Thyroid gland (tissue), 4 donors: ENCODE results near the gene KIF17. TPM values are rescaled to one million over a fixed set of nuclear protein-coding genes. Genes with fewer than 3 reads are reported as not detected.

Experiments
- DNase-seq, 2 donors: peaks; one replicate each; pipeline ENCODE4 v3.0.0-alpha.2; 2019
- H3K27ac ChIP-seq, 3 donors: fragments of 200-600 bp; sonication (generic); 1 replicate in 2 of 3; 2 replicates in 1 of 3; pipeline ENCODE4 v1.5.1; 2016 to 2019; ENCODE audit warnings: mild to moderate bottlenecking in 1 of 3, moderate library complexity in 1 of 3
- H3K27me3 ChIP-seq: fragments of 200-600 bp; sonication (generic); one replicate; pipeline ENCODE4 v1.5.1; 2019
- H3K36me3 ChIP-seq, 2 donors: fragments of 200-600 bp; sonication (generic); one replicate each; pipeline ENCODE4 v1.5.1; 2016 to 2019
- H3K4me1 ChIP-seq, 2 donors: fragments of 200-600 bp; sonication (generic); one replicate each; pipeline ENCODE4 v1.5.1; 2017 to 2019
- H3K4me3 ChIP-seq, 3 donors: fragments of 200-600 bp; sonication (generic); replicated peaks in 1 of 3; 1 replicate in 2 of 3; 2 replicates in 1 of 3; pipeline ENCODE4 v1.5.1; 2016; ENCODE audit warnings: mild to moderate bottlenecking in 1 of 3
- H3K9me3 ChIP-seq: fragments of 200-600 bp; sonication (generic); one replicate; pipeline ENCODE4 v1.5.1; 2017
- POLR2A ChIP-seq, 2 donors: fragments of 450-650 bp; IDR thresholded peaks; one replicate each; pipeline ENCODE4 v1.6.1; 2017; ENCODE audit warnings: antibody characterized with exemption in 2 of 2, mild to moderate bottlenecking in 2 of 2, moderate library complexity in 1 of 2
- WGBS, 2 donors: methylation state at CpG; one replicate each; pipeline ENCODE4 v1.1.5; 2017; 5-methylcytosine and 5-hydroxymethylcytosine counted together
- intact Hi-C: fragments of 100-400 bp; cut with DNase I; formaldehyde crosslinking; loops from one replicate; pipeline ENCODE4 v1.15.1; 2023
- total RNA-seq, 4 donors: library from RNA; depleted of rRNA; stranded (reverse); fragments of >200 nt; gene quantifications; one replicate each; pipeline ENCODE4 v1.2.3, GENCODE V29; 2016
- TF ChIP-seq, protein P1 (sequence below), 6 experiments: fragments of 200-600 bp in 3 of 6; fragments of 450-650 bp in 3 of 6; sonication (generic) in 3 of 6; IDR thresholded peaks; one replicate each; pipeline ENCODE4 v1.5.1; 2016 to 2019; ENCODE audit warnings: antibody characterized with exemption in 6 of 6, mild to moderate bottlenecking in 2 of 6, inconsistent platforms in 1 of 6, moderate library complexity in 1 of 6

Gene KIF17
- total RNA-seq, 4 donors from 2014 or later = 7.5 to 11.5 (median 8.6) TPM

GRCh38 chr1:20666146-20666545, 51.7 kb downstream of the KIF17 start:
- Histone ChIP-seq H3K4me1 (peaks cover 5% of the 10 kb centered on the region in 2 donors), H3K9me3 (no peaks in the 10 kb centered on the region), H3K27ac (peak overlapping the region in 1 of 3 donors; percentile 38), H3K4me3 (no peak overlapping the region), H3K27me3 (no peaks in the 10 kb centered on the region), H3K36me3 (no peaks in the 10 kb centered on the region)
- TF ChIP-seq, protein P1, sequence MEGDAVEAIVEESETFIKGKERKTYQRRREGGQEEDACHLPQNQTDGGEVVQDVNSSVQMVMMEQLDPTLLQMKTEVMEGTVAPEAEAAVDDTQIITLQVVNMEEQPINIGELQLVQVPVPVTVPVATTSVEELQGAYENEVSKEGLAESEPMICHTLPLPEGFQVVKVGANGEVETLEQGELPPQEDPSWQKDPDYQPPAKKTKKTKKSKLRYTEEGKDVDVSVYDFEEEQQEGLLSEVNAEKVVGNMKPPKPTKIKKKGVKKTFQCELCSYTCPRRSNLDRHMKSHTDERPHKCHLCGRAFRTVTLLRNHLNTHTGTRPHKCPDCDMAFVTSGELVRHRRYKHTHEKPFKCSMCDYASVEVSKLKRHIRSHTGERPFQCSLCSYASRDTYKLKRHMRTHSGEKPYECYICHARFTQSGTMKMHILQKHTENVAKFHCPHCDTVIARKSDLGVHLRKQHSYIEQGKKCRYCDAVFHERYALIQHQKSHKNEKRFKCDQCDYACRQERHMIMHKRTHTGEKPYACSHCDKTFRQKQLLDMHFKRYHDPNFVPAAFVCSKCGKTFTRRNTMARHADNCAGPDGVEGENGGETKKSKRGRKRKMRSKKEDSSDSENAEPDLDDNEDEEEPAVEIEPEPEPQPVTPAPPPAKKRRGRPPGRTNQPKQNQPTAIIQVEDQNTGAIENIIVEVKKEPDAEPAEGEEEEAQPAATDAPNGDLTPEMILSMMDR (IDR thresholded peaks at IDR 0.05) = no peak
- no peak for TF ChIP-seq POLR2A (IDR thresholded peaks at IDR 0.05)
- no peak for DNase-seq
- 66 to 75% methylated on average over 10 of the region's 16 CpGs for WGBS, 2 donors
- intact Hi-C loops = no loop called here

- no peak for TF ChIP-seq POLR2A (IDR thresholded peaks at IDR 0.05)
- TF ChIP-seq, protein P1 (IDR thresholded peaks at IDR 0.05) = no peak
- WGBS, 2 donors = 82 to 84% methylated on average over 12 of the region's 12 CpGs
- intact Hi-C loops = no loop called here
Measured at GRCh38 chr1:20665726-20666125, 52.1 kb downstream of the KIF17 start.

DNA sequence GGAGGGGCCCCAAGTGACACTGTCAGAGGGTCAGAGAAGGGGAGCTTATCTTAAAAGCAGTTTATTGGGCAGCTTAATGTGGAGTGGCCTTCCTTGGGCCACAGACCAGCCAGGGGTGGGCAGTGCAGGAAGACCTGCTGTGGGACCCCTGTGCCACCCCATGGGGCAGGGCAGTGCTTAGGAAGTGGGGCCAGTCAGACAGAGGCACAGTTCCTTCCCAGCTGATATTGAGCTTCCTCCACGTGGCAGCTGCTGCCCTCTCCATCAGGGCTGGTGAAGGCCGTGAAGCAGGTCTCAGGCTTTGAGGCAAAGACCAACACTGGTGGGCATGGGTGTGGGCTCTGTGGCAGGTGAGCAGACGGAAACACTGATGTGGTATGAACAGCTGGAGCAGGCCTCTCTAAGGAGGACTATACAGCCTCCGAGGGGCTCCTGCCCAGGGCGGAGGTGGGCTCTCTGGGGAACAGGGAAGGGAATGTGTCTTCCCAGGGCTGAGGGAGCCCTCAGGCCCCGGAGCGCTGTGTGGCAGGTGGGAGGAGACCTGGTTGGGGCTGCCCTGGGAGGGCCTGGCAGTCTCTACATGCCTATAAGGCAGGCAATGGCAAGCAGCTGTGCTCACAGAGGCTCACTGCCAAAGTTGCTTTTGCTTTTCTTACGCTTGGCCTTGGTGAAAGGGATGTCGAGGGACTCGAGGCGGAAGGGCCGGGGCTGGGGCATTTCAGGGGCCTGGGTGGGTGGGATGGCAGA, 53.7 kb downstream of the KIF17 start:
- no peak overlapping the region for H3K27ac ChIP-seq
- no peak overlapping the region for H3K4me3 ChIP-seq
- H3K4me1 ChIP-seq = peaks cover 15 to 16% of the 10 kb centered on the region in 2 donors
- H3K36me3 ChIP-seq = no peaks in the 10 kb centered on the region
- TF ChIP-seq, protein P1 (IDR thresholded peaks at IDR 0.05) = no peak
- TF ChIP-seq POLR2A (IDR thresholded peaks at IDR 0.05) = no peak
- 77 to 81% methylated on average over 9 to 12 of the region's 12 CpGs for WGBS, 2 donors
- no peak for DNase-seq
- intact Hi-C loops = no loop called here
- no peaks in the 10 kb centered on the region for H3K9me3 ChIP-seq
- no peaks in the 10 kb centered on the region for H3K27me3 ChIP-seq

More at GRCh38 chr1:20665726-20666125, 52.1 kb downstream of the KIF17 start:
- Histone ChIP-seq H3K4me3 (no peak overlapping the region), H3K27me3 (no peaks in the 10 kb centered on the region), H3K36me3 (no peaks in the 10 kb centered on the region), H3K9me3 (no peaks in the 10 kb centered on the region), H3K27ac (no peak overlapping the region), H3K4me1 (peaks cover 5% of the 10 kb centered on the region in 2 donors)
- no peak for DNase-seq

DNA sequence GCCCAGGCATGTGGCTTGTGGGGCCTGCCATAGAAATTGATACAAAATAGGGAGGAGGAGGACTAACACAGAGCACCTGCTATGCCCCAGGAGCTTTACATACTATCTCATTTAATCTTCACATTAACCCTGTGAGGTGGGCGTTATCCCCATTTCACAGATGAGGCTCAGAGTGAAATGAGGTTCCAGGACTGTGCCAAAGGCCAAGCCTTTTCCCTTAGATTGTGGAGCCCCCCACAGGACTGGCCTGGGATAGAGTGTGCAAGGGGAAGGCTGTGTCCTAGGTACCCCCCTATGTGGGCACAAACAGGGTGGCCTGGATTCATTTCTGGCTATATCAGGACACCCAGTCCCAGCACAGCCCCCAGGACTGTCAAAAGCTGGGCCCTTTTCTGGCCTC, 54.4 kb downstream of the KIF17 start:
- TF ChIP-seq, protein P1 (IDR thresholded peaks at IDR 0.05) = no peak
- Histone ChIP-seq H3K9me3 (no peaks in the 10 kb centered on the region), H3K4me3 (no peak overlapping the region), H3K36me3 (no peaks in the 10 kb centered on the region), H3K4me1 (peaks cover 15 to 16% of the 10 kb centered on the region in 2 donors), H3K27me3 (no peaks in the 10 kb centered on the region), H3K27ac (no peak overlapping the region)
- 92 to 94% methylated on average over 1 of the region's 1 CpG for WGBS, 2 donors
- intact Hi-C loops = no loop called here
- no peak for DNase-seq

DNA sequence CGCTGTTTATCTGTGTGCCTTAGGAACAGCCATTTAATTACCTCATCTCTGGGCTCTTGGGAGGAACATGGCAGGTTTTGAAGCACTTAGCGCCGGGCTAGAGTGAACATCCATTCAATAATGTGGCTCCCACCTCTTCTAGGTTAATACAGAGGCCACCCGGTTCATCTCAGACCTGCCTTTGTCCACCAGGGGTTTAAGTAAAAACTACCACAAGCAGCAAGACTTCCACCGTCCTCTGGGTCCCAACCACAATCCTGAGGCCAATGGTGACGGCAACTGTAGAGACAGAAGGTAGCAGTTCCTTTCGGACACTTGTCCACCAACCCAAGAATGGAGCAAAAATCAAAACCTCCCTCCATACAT, 55.7 kb downstream of the KIF17 start:
- TF ChIP-seq, protein P1 (IDR thresholded peaks at IDR 0.05) = no peak
- no peak for TF ChIP-seq POLR2A (IDR thresholded peaks at IDR 0.05)
- no peaks in the 10 kb centered on the region for H3K27me3 ChIP-seq
- peak overlapping the region in 1 of 3 donors; percentile 16 for H3K27ac ChIP-seq
- 61 to 65% methylated on average over 7 of the region's 7 CpGs for WGBS, 2 donors
- peak overlapping the region; percentile 55 to 88 (median 80) for H3K4me3 ChIP-seq
- H3K4me1 ChIP-seq = peaks cover 15 to 16% of the 10 kb centered on the region in 2 donors
- H3K36me3 ChIP-seq = peaks cover 5 to 6% of the 10 kb centered on the region in 2 donors
- intact Hi-C loops = no loop called here
- H3K9me3 ChIP-seq = no peaks in the 10 kb centered on the region
- no peak for DNase-seq
